Activated naive CD4-positive, alpha-beta T cell treated with anti-CD3 and anti-CD28 coated beads, Interleukin-2, amount 50 U/mL, for 72 hours (primary cell): Measurements from ENCODE around the gene PGF. TPM values are rescaled to one million over a fixed set of nuclear protein-coding genes. Genes with fewer than 3 reads are reported as not detected.

ENCODE experiments used
- ATAC-seq, 2 donors: fragments of 150-1000 bp; cut with Tn5 transposase; 2 replicates each; pipeline ENCODE4 v1.10.0; 2021; ENCODE audit warnings: mild to moderate bottlenecking in 2 of 2, moderate library complexity in 2 of 2
- DNase-seq, 2 donors: peaks; one replicate each; pipeline ENCODE4 v3.0.0; 2021 to 2022; ENCODE audit warnings: low spot score in 2 of 2
- H3K27ac Mint-ChIP-seq, 2 donors: one replicate each; pipeline ENCODE4 v1.8.0; 2022; ENCODE audit warnings: mild to moderate bottlenecking in 2 of 2, mixed read lengths in 2 of 2
- H3K36me3 Mint-ChIP-seq, 2 donors: one replicate each; pipeline ENCODE4 v1.8.0; 2022; ENCODE audit warnings: mixed read lengths in 2 of 2
- H3K9me3 Mint-ChIP-seq, 2 donors: one replicate each; pipeline ENCODE4 v1.8.0; 2022; ENCODE audit warnings: mixed read lengths in 2 of 2
- total RNA-seq, 2 donors: library from RNA; stranded (reverse); gene quantifications; one replicate each; pipeline ENCODE4 v1.2.3, GENCODE V29; 2022

The PGF gene
- total RNA-seq, 2 donors from 2014 or later = 0.46 TPM; not detected in 1

GRCh38 chr14:74951443-74952179 lies 3.8 kb downstream of the PGF start:
- no peak for ATAC-seq
- no peak overlapping the region for H3K27ac Mint-ChIP-seq
- H3K9me3 Mint-ChIP-seq = no peaks in the 10 kb centered on the region
- H3K36me3 Mint-ChIP-seq = no peaks in the 10 kb centered on the region
- DNase-seq = no peak

- no peak for ATAC-seq
- no peaks in the 10 kb centered on the region for H3K9me3 Mint-ChIP-seq
Measured at GRCh38 chr14:74950795-74951442, 4.5 kb downstream of the PGF start.

GRCh38 chr14:74949859-74950573 lies 5.4 kb downstream of the PGF start:
- Mint-ChIP-seq H3K27ac (peak overlapping the region in 1 of 2 donors; percentile 91), H3K36me3 (no peaks in the 10 kb centered on the region), H3K9me3 (no peaks in the 10 kb centered on the region)
- no peak for ATAC-seq
- DNase-seq = no peak

More at GRCh38 chr14:74950795-74951442, 4.5 kb downstream of the PGF start:
- Mint-ChIP-seq H3K27ac (no peak overlapping the region), H3K36me3 (no peaks in the 10 kb centered on the region)
- no peak for DNase-seq

GRCh38 chr14:74949191-74949601 lies 6.2 kb downstream of the PGF start:
- DNase-seq = no peak
- no peaks in the 10 kb centered on the region for H3K9me3 Mint-ChIP-seq
- no peaks in the 10 kb centered on the region for H3K36me3 Mint-ChIP-seq
- ATAC-seq = no peak
- H3K27ac Mint-ChIP-seq = no peak overlapping the region

- ATAC-seq (no peak), DNase-seq (no peak)
- H3K27ac Mint-ChIP-seq = no peak overlapping the region
- H3K36me3 Mint-ChIP-seq = no peaks in the 10 kb centered on the region
- H3K9me3 Mint-ChIP-seq = no peaks in the 10 kb centered on the region
Measured at GRCh38 chr14:74948228-74949175, 6.9 kb downstream of the PGF start.

GRCh38 chr14:74947353-74948227 lies 7.8 kb downstream of the PGF start:
- Mint-ChIP-seq H3K27ac (no peak overlapping the region), H3K36me3 (no peaks in the 10 kb centered on the region), H3K9me3 (no peaks in the 10 kb centered on the region)
- ATAC-seq = no peak
- no peak for DNase-seq

- no peaks in the 10 kb centered on the region for H3K9me3 Mint-ChIP-seq
- DNase-seq = no peak
- no peak for ATAC-seq
- peaks cover 0 to 2% of the 10 kb centered on the region in 2 donors for H3K36me3 Mint-ChIP-seq
- peak overlapping the region; percentile 78 to 87 for H3K27ac Mint-ChIP-seq
Measured at GRCh38 chr14:74946659-74947281, 8.6 kb downstream of the PGF start.

GRCh38 chr14:74945852-74946658 lies 9.3 kb downstream of the PGF start:
- peak; percentile 61 to 81 for ATAC-seq
- peaks cover 0 to 4% of the 10 kb centered on the region in 2 donors for H3K36me3 Mint-ChIP-seq
- peak overlapping the region; percentile 78 to 87 for H3K27ac Mint-ChIP-seq
- peak; percentile 79 to 88 for DNase-seq
- H3K9me3 Mint-ChIP-seq = no peaks in the 10 kb centered on the region

GRCh38 chr14:74945261-74945851 lies 10.0 kb downstream of the PGF start:
- ATAC-seq (no peak), DNase-seq (peak in 1 of 2 donors; percentile 66)
- Mint-ChIP-seq H3K27ac (no peak overlapping the region), H3K36me3 (peaks cover 0 to 4% of the 10 kb centered on the region in 2 donors), H3K9me3 (no peaks in the 10 kb centered on the region)

GRCh38 chr14:74942608-74943007 lies 12.8 kb downstream of the PGF start:
- Mint-ChIP-seq H3K27ac (peak overlapping the region; percentile 87 to 91), H3K9me3 (peaks cover 7% of the 10 kb centered on the region in 2 donors), H3K36me3 (peaks cover 4 to 6% of the 10 kb centered on the region in 2 donors)
- DNase-seq (no peak), ATAC-seq (peak in 1 of 2 donors; percentile 37)

GRCh38 chr14:74942181-74942580 lies 13.2 kb downstream of the PGF start:
- peaks cover 7% of the 10 kb centered on the region in 2 donors for H3K9me3 Mint-ChIP-seq
- ATAC-seq (peak in 1 of 2 donors; percentile 1), DNase-seq (no peak)
- peaks cover 4 to 6% of the 10 kb centered on the region in 2 donors for H3K36me3 Mint-ChIP-seq
- H3K27ac Mint-ChIP-seq = peak overlapping the region; percentile 87 to 91

- Mint-ChIP-seq H3K27ac (peak overlapping the region; percentile 87 to 91), H3K36me3 (peaks cover 4 to 6% of the 10 kb centered on the region in 2 donors), H3K9me3 (peaks cover 7% of the 10 kb centered on the region in 2 donors)
- DNase-seq (peak; percentile 62 to 77), ATAC-seq (peak; percentile 75 to 83)
Measured at GRCh38 chr14:74941676-74942097, 13.7 kb downstream of the PGF start.

GRCh38 chr14:74940956-74941565 lies 14.3 kb downstream of the PGF start:
- ATAC-seq = peak in 1 of 2 donors; percentile 8
- H3K27ac Mint-ChIP-seq = peak overlapping the region; percentile 87 to 91
- no peak for DNase-seq
- H3K9me3 Mint-ChIP-seq = peaks cover 7% of the 10 kb centered on the region in 2 donors
- peaks cover 4 to 6% of the 10 kb centered on the region in 2 donors for H3K36me3 Mint-ChIP-seq
